SU-DHL-6 (cell line): Measurements from ENCODE around the gene PRKCD.
A peak's percentile ranks its signal among the peaks of the same experiment; 100 is the strongest.

Experiments used
- H2AFZ ChIP-seq: fragments of 200-600 bp; sonication (generic); 2 replicates; pipeline ENCODE4 v1.6.1; 2014; ENCODE audit warnings: low read depth, mild to moderate bottlenecking, moderate library complexity, mixed read lengths, antibody characterized with exemption, low read length; ENCODE audit not compliant: severe bottlenecking
- H3F3A ChIP-seq: fragments of 200-600 bp; shearing (Covaris generic); 2 replicates; pipeline ENCODE4 v1.6.0; 2016; ENCODE audit warnings: antibody characterized with exemption, mild to moderate bottlenecking; ENCODE audit not compliant: insufficient read depth
- H3K27ac ChIP-seq: fragments of 200-600 bp; sonication (generic); 2 replicates; pipeline ENCODE4 v1.5.1; 2016; ENCODE audit warnings: low read depth, mild to moderate bottlenecking, low read length, moderate library complexity, mixed read lengths
- H3K27me3 ChIP-seq: fragments of 200-600 bp; sonication (generic), shearing (Covaris generic); 2 replicates; pipeline ENCODE4 v1.6.0; 2014; ENCODE audit warnings: mild to moderate bottlenecking, low read length
- H3K36me3 ChIP-seq: fragments of 200-600 bp; sonication (generic); 2 replicates; pipeline ENCODE4 v1.6.1; 2014; ENCODE audit warnings: mild to moderate bottlenecking, low read length, mixed read lengths
- H3K4me2 ChIP-seq: fragments of 300-600, 200-600 bp; shearing (Covaris generic), sonication (generic); 2 replicates; pipeline ENCODE4 v1.6.0; 2014; ENCODE audit warnings: low read length, low read depth, mild to moderate bottlenecking; ENCODE audit not compliant: poor library complexity, severe bottlenecking
- H3K4me3 ChIP-seq: fragments of 200-600 bp; sonication (generic); 2 replicates; pipeline ENCODE4 v1.5.1; 2014; ENCODE audit warnings: antibody characterized with exemption, low read length, mild to moderate bottlenecking, mixed read lengths; ENCODE audit not compliant: insufficient read depth, poor library complexity, severe bottlenecking
- H3K79me2 ChIP-seq: fragments of 200-600 bp; sonication (generic); 2 replicates; pipeline ENCODE4 v1.6.1; 2014; ENCODE audit warnings: mild to moderate bottlenecking, low read length, moderate library complexity; ENCODE audit not compliant: insufficient read depth
- H3K9ac ChIP-seq: fragments of 200-600 bp; sonication (generic); 2 replicates; pipeline ENCODE4 v1.7.0; 2014; ENCODE audit warnings: mild to moderate bottlenecking, low read length
- H3K9me2 ChIP-seq: fragments of 200-600 bp; sonication (generic); replicated peaks from 2 replicates; pipeline ENCODE4 v1.6.1; 2014; ENCODE audit warnings: low read length; ENCODE audit not compliant: insufficient read depth
- H3K9me3 ChIP-seq: fragments of 200-600 bp; sonication (generic); 2 replicates; pipeline ENCODE4 v1.6.1; 2014; ENCODE audit warnings: low read length, mixed read lengths; ENCODE audit not compliant: insufficient read depth
- H4K20me1 ChIP-seq: fragments of 200-600 bp; sonication (generic); 2 replicates; pipeline ENCODE4 v1.6.1; 2014; ENCODE audit warnings: low read depth, mild to moderate bottlenecking, antibody characterized with exemption, low read length, moderate library complexity, mixed read lengths
- CTCF ChIP-seq: fragments of 200-600 bp; sonication (generic); IDR thresholded peaks from one replicate; pipeline ENCODE4 v1.5.1; 2017; ENCODE audit warnings: antibody characterized with exemption, mild to moderate bottlenecking, low read length, moderate library complexity; ENCODE audit not compliant: insufficient read depth, poor library complexity, severe bottlenecking
- EZH2phosphoT487 ChIP-seq: fragments of 200-600 bp; sonication (generic), shearing (Covaris generic); conservative IDR thresholded peaks from 2 replicates; pipeline ENCODE4 v1.6.1; 2018; ENCODE audit warnings: mild to moderate bottlenecking, antibody characterized with exemption, low read length, moderate library complexity, mixed read lengths

Gene PRKCD

GRCh38 chr3:53178246-53178645 is 17.2 kb downstream of the PRKCD start:
- H3K79me2 ChIP-seq, result peaks cover 56% of the 10 kb centered on the region
- no peaks in the 10 kb centered on the region for H3K9me3 ChIP-seq

GRCh38 chr3:53179580-53179979 is 18.6 kb downstream of the PRKCD start:
- H3K9me3 ChIP-seq, result no peaks in the 10 kb centered on the region
- H3K27me3 ChIP-seq, result no peaks in the 10 kb centered on the region
- no peak overlapping the region for H2AFZ ChIP-seq
- no peaks in the 10 kb centered on the region for H4K20me1 ChIP-seq
- H3K9ac ChIP-seq, result peak overlapping the region; percentile 57
- H3K4me2 ChIP-seq, result peak overlapping the region; percentile 51
- TF ChIP-seq CTCF (no peak), EZH2phosphoT487 (no peak)
- H3K27ac ChIP-seq, result peak overlapping the region; percentile 93
- peaks cover 43% of the 10 kb centered on the region for H3K79me2 ChIP-seq
- no peaks in the 10 kb centered on the region; the same call in 1 of the 2 replicates for H3K36me3 ChIP-seq
- H3K9me2 ChIP-seq, result no peaks in the 10 kb centered on the region
- peaks cover 15% of the 10 kb centered on the region for H3F3A ChIP-seq
- no peak overlapping the region for H3K4me3 ChIP-seq

More at GRCh38 chr3:53178246-53178645, 17.2 kb downstream of the PRKCD start:
- Histone ChIP-seq H3F3A (peaks cover 22% of the 10 kb centered on the region), H4K20me1 (no peaks in the 10 kb centered on the region), H3K4me3 (no peak overlapping the region), H3K9ac (no peak overlapping the region), H2AFZ (no peak overlapping the region), H3K27ac (peak overlapping the region; percentile 93), H3K9me2 (no peaks in the 10 kb centered on the region), H3K4me2 (no peak overlapping the region), H3K36me3 (no peaks in the 10 kb centered on the region; the same call in 1 of the 2 replicates), H3K27me3 (no peaks in the 10 kb centered on the region)
- TF ChIP-seq CTCF (no peak), EZH2phosphoT487 (no peak)

GRCh38 chr3:53180305-53181023 is 19.5 kb downstream of the PRKCD start:
- Histone ChIP-seq H3K36me3 (no peaks in the 10 kb centered on the region; the same call in 1 of the 2 replicates), H4K20me1 (no peaks in the 10 kb centered on the region), H3K27ac (peak overlapping the region; percentile 93), H3F3A (peaks cover 15% of the 10 kb centered on the region), H2AFZ (no peak overlapping the region), H3K9me2 (no peaks in the 10 kb centered on the region), H3K9me3 (no peaks in the 10 kb centered on the region), H3K27me3 (no peaks in the 10 kb centered on the region), H3K4me3 (peak overlapping the region; percentile 12), H3K4me2 (peak overlapping the region; percentile 51), H3K9ac (peak overlapping the region; percentile 57), H3K79me2 (peaks cover 34% of the 10 kb centered on the region)
- no peak for TF ChIP-seq EZH2phosphoT487
- TF ChIP-seq CTCF, result no peak
